Nephron (organoid): ENCODE data around the gene CDKAL1.
A peak's percentile ranks its signal among the peaks of the same experiment; 100 is the strongest.

Experiments used
- H3K27ac Mint-ChIP-seq, 3 experiments: 2 replicates each; pipeline ENCODE4 v1.8.0; 2020; ENCODE audit warnings: mixed read lengths in 3 of 3, mild to moderate bottlenecking in 2 of 3, moderate library complexity in 1 of 3
- H3K27me3 Mint-ChIP-seq: 2 replicates; pipeline ENCODE4 v1.8.0; 2021; ENCODE audit warnings: low read depth, mild to moderate bottlenecking, moderate library complexity, mixed read lengths
- H3K36me3 Mint-ChIP-seq: 2 replicates; pipeline ENCODE4 v1.8.0; 2020; ENCODE audit warnings: low read depth, mixed read lengths
- H3K4me1 Mint-ChIP-seq: 2 replicates; pipeline ENCODE4 v1.8.0; 2020; ENCODE audit warnings: mixed read lengths
- H3K4me3 Mint-ChIP-seq, 3 experiments: 2 replicates each; pipeline ENCODE4 v1.8.0; 2020; ENCODE audit warnings: mild to moderate bottlenecking in 3 of 3, mixed read lengths in 3 of 3, moderate library complexity in 2 of 3
- H3K9me3 Mint-ChIP-seq: 2 replicates; pipeline ENCODE4 v1.8.0; 2020; ENCODE audit warnings: mixed read lengths
- TF ChIP-seq, protein P1 (sequence below), 3 experiments: fragments of 200-600 bp; sonication (generic); IDR thresholded peaks; one replicate each; pipeline ENCODE4 v1.5.0; 2021; ENCODE audit warnings: antibody characterized with exemption in 3 of 3; ENCODE audit not compliant: unreplicated experiment in 3 of 3

The CDKAL1 gene

DNA sequence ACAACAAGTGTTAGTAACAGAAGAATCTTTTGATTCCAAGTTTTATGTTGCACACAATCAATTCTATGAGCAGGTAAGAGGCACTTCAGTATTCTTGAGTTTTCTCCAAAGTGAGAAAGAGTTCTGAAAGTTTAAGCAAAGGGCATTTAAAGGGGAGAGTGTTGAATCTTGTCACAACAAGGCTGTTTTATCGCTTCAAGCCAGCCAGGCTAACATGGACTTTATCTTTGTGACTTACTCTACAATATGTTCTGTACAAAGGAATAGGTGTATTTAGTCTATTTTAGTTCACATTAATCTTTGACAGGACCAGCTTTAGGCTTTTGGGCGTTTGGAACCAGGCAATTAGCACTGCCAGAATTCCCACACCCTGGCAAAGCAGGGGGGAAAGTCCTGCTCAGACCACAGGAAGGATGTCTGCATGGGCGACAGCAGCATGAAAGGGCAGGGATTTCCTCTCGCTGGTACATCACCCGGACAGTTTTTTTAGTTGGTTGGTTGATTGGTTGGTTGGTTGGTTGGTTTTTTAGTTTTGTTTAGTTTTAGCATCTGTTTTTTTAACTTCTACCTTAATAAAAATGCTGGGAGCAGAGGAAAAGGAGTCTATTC lies 663.9 kb downstream of the CDKAL1 start:
- TF ChIP-seq, protein P1, sequence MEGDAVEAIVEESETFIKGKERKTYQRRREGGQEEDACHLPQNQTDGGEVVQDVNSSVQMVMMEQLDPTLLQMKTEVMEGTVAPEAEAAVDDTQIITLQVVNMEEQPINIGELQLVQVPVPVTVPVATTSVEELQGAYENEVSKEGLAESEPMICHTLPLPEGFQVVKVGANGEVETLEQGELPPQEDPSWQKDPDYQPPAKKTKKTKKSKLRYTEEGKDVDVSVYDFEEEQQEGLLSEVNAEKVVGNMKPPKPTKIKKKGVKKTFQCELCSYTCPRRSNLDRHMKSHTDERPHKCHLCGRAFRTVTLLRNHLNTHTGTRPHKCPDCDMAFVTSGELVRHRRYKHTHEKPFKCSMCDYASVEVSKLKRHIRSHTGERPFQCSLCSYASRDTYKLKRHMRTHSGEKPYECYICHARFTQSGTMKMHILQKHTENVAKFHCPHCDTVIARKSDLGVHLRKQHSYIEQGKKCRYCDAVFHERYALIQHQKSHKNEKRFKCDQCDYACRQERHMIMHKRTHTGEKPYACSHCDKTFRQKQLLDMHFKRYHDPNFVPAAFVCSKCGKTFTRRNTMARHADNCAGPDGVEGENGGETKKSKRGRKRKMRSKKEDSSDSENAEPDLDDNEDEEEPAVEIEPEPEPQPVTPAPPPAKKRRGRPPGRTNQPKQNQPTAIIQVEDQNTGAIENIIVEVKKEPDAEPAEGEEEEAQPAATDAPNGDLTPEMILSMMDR (IDR thresholded peaks at IDR 0.05; ENCODE audit: unreplicated experiment in 3 of 3) = no peak
- Mint-ChIP-seq H3K9me3 (peaks cover 3% of the 10 kb centered on the region), H3K4me3 (no peak overlapping the region), H3K27me3 (no peaks in the 10 kb centered on the region), H3K4me1 (peaks cover 61% of the 10 kb centered on the region), H3K27ac (peak overlapping the region; percentile 1 to 54 (median 3)), H3K36me3 (peaks cover 9% of the 10 kb centered on the region)

DNA sequence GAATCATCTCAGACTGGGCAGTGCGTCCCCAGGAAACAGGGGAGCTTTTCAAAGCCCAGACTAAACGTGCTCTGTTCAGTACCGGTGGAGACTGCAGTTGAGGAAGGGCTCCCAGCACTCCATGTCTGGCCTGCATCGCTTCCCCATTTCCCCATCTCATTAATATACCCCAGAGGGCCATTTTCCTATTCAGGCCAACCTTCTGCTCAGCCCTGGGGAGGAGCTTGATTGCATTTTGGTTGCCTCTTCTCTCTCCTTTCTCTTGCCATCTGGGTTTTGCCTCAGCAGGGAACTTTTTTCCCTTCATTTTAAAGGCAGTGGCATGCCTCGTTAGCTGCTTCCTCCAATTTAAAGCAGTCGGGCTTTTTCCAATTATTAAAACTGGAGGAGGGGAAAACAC lies 665.0 kb downstream of the CDKAL1 start:
- TF ChIP-seq, protein P1 (IDR thresholded peaks at IDR 0.05; ENCODE audit: unreplicated experiment in 3 of 3) = no peak
- Mint-ChIP-seq H3K27ac (peak overlapping the region; percentile 74 to 86 (median 78)), H3K27me3 (no peaks in the 10 kb centered on the region), H3K4me3 (no peak overlapping the region), H3K36me3 (peaks cover under 1% of the 10 kb centered on the region), H3K4me1 (peaks cover 61% of the 10 kb centered on the region), H3K9me3 (peaks cover 1% of the 10 kb centered on the region)

DNA sequence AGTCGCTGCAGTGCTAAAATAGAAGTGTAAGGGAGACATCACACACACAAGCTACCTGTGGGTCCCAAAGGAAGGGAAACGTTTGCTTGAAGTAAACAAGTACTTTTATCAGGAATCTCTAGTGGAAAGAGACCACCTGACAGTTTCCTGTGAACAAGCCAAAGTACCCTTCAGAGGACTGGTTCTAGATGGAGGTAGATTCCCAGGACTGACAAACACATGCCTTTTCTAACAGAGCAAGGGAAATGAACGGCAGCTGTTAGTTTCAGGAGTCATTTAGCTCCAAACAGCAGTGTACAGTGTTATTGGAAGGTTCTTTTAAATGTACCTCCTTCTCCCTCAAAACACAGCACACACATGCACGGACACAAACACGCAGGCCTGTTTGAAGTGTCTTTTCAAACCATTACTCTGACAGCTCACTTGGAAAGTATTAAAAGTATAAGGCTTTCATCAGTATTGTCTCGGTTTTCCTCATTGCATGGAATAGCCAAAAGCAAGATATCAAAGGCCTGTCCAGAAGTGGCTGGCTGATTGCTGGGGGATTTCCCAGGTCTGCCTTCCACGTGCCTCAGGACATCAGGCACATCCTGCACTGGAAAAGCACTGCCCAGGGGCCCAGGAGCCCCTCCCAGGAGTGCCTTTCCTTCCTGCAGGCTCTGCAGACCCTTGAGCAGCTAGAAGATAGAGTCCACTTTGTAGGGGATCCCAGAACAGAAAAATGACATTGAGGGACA lies 666.0 kb downstream of the CDKAL1 start:
- TF ChIP-seq, protein P1 (IDR thresholded peaks at IDR 0.05; ENCODE audit: unreplicated experiment in 3 of 3) = no peak
- Mint-ChIP-seq H3K4me1 (peaks cover 61% of the 10 kb centered on the region), H3K27me3 (no peaks in the 10 kb centered on the region), H3K27ac (peak overlapping the region; percentile 74 to 86 (median 78)), H3K36me3 (peaks cover 5% of the 10 kb centered on the region), H3K4me3 (no peak overlapping the region), H3K9me3 (no peaks in the 10 kb centered on the region)

DNA sequence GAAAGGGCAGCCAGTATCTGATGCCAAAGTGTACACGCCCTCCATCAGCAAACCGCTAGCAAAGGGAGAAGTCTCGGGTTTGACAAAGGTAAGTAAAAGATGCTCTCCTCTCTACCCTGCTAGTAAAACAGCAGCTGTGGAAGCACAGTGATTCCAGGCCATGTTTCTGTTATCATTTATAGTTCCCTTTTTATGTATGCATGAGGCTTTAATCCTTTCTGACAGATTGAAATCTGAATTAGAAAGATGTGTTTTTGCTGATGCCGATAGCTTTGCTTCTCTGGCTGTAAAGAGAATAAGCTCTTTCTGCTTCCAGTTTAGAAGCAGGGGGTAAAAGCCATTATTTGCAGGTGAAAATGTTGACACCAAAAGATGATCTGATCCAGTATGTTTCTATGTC lies 666.9 kb downstream of the CDKAL1 start:
- H3K9me3 Mint-ChIP-seq = no peaks in the 10 kb centered on the region
- H3K27me3 Mint-ChIP-seq = no peaks in the 10 kb centered on the region
- H3K4me1 Mint-ChIP-seq = peaks cover 57% of the 10 kb centered on the region
- peak overlapping the region; percentile 64 to 86 (median 81) for H3K27ac Mint-ChIP-seq
- H3K4me3 Mint-ChIP-seq = peak overlapping the region in 1 of 3 experiments; percentile 9
- peaks cover 5% of the 10 kb centered on the region for H3K36me3 Mint-ChIP-seq
- TF ChIP-seq, protein P1 (IDR thresholded peaks at IDR 0.05; ENCODE audit: unreplicated experiment in 3 of 3) = no peak

DNA sequence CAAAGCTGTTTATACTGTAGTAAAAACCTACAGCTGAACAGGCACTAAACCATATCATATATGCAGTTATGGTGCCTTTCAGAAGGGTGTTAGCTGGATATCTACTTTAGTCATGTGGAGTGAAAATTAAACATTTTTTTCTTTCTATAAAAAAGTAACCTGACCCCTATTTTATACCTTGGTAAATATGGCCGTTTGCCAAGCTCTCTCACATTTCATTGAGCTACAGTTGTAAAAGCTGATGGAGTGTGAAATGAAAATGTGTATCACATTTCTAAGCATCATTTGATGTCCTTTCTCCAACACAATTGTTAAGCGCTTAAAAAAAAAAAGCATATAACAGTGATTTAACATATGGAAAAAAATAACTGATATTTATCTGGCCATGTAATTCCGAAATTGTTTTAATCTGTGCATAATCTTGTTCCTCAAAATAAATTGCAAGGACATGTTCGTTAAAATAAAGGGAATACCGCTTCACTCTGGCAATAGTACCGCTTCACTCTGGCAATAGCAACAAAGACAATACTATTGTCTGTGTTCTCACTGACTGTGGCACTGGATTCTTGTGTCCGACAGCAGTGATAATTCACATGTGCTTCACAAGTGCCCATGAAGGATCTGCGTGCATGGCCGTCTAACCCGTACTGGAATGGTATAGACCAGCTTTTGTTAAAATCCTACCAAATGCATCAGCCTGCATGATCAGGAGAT lies 667.5 kb downstream of the CDKAL1 start:
- Mint-ChIP-seq H3K4me1 (peaks cover 53% of the 10 kb centered on the region), H3K36me3 (peaks cover 5% of the 10 kb centered on the region), H3K4me3 (peak overlapping the region in 1 of 3 experiments; percentile 9), H3K27ac (peak overlapping the region; percentile 64 to 86 (median 81)), H3K27me3 (no peaks in the 10 kb centered on the region), H3K9me3 (no peaks in the 10 kb centered on the region)
- TF ChIP-seq, protein P1 (IDR thresholded peaks at IDR 0.05; ENCODE audit: unreplicated experiment in 3 of 3) = no peak
